Activated CD8-positive, alpha-beta memory T cell treated with anti-CD3 and anti-CD28 coated beads, Interleukin-2, amount 50 U/mL, for 24 hours (primary cell): ENCODE results near the gene STARD9.
"Not testable (repeated sequence)": the region's sequence is repeated elsewhere in the genome, so short reads cannot be mapped to it uniquely, and the experiment has no call there.

ENCODE experiments used
- DNase-seq: peaks from one replicate; pipeline ENCODE4 v3.0.0-alpha.2; 2020; ENCODE audit errors: extremely low read depth

STARD9 gene

DNA sequence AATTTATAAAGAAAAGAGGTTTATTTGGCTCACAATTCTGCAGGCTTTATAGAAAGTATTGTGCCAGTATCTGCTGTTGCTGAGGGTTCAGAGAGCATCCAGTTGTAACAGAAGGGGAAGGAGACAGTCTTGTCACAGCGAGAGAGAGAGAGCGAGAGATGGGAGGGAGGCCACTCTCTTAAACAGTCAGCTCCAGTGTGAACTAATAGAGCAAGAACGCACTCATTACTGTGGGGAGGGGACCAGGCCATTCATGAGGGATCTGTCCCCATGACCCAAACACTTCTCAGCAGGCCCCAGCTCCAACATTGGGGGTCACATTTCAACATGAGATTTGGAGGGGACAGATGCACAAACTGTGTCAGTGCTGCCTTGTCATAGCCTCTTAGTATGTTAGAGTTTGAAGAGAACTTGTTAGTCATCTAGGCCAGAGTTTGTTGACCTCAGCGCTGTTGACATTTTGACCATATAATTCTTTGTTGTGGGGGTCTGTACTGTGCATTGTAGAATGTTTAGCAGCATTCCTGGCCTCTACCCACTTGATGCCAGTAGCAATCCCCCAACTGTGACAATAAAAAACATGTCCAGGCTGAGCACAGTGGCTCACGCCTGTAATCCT lies 15.3 kb downstream of the STARD9 start:
- no peak for DNase-seq

DNA sequence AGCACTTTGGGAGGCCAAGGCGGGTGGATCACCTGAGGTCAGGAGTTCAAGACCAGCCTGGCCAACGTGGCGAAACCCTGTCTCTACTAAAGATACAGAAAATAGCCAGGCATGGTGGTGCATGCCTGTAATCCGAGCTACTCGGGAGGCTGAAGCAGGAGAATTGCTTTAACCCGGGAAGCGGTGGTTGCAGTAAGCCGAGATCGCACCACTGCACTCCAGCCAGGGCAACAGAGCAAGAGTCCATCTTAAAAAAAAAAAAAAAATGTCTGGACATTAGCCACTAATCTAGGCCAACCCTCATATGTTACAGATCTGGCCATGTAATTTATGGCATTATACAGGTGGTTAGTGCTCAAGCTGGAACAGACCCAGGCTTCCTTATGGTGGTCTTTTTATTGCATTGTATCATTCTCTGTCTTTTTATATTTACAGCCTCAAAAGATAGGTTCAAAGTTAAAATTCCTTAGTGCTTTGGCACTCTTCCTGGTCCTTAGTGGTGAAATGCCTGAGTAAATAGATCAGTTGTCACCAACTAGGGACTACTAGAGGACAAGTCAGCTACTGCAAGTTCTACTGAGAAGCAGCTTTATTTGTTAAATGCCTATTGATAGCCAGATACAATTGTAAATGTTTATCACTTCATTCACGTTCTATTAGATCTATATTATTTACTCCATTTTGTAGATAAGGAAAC lies 16.0 kb downstream of the STARD9 start:
- no peak for DNase-seq

DNA sequence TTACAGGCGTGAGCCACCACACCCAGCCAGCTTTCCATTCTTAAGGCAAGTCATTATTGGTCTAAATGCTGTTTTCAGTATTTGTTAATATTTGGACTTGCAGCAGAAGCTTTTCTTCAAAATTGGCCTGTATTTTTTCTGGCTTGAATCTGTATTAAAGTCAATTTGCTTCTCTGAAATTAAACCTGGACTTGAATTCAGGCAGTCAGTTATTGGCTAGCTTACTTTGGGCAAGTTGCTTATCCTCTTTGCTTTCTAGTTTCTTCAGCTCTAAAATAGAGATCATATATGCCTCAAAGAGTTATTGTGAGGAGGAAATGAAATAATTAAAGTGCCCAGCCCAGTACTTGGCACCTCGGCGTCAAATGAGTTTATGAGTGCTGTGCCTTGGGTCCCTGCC lies 17.3 kb downstream of the STARD9 start:
- DNase-seq, result no peak

DNA sequence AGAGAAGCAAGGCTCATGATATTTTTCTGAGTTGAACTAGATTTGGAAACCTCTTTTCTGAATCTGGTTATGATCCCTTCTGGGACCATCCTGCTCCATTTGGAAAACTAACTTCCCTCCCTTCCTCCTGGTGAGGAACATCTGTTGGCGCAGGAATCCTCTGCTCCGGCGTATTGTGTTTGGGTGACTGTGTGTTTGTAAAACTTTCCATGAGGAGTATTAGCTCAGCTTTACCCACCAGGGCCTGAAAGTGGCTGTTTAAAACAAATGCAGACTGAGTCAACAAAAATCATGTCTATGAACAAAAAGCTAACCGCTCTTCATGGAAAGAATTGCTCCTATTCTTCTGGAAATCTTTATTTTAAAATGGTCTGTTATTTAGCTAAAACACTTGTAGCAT lies 17.7 kb downstream of the STARD9 start:
- DNase-seq, result no peak

DNA sequence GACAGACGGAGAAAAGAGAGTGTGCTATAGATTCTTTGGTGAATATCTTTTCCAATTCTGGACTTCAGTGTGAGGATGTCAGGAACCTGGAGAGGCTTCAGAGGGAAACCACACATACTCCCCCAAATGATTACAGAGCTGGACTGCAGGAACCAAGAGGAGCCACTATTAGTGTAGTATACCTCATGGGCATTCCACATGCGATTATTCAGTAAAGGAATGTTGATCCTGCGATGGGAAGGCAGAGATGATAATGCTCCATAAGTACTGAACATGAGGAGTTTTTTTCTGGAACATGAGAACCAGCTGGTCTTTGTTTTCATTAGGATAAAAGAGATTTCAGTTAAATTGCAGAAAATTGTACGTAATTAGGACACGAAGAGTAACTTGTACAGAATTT lies 18.7 kb downstream of the STARD9 start:
- no peak for DNase-seq

DNA sequence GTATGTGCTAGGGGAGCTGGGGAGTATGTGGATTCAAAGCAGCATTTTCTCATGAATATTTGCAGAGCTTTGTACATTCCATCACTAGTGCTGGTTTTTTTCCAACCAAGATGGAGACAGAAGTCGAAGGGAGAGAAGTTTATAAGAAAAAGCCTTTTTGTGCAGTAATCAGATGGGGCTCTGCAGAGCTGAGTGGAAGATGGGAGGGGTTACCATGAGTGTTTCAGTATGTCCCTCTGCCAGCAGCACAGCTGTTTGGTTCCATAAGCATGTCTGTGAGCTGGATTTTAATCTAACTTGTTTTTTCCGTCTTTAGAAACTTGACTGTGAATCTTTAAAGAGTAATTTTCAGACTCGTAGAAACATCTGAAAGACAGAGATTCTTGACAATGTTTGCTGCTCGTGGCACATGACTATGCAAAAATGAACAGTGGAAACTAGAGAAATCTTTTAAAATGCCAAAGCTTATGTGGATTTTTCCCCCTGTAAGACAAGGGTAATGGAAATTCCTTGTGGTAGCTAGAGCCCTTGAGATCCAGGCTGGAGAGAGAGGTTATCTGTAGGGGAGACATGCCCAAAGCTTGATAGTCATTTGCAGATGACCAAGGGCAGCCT lies 20.3 kb downstream of the STARD9 start:
- no peak for DNase-seq

DNA sequence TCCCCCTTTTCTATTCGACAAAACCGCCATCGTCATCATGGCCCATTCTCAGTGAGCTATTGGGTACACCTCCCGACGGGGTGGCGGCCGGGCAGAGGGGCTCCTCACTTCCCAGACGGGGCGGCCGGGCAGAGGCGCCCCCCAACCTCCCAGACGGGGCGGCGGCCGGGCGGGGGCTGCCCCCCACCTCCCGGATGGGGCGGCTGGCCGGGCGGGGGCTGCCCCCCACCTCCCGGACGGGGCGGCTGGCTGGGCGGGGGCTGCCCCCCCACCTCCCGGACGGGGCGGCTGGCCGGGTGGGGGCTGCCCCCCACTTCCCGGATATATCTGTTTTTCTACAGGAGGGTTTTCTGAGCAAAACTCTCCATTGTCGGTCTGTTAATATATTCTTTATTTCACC lies 25.9 kb downstream of the STARD9 start:
- not testable (repeated sequence) for DNase-seq

DNA sequence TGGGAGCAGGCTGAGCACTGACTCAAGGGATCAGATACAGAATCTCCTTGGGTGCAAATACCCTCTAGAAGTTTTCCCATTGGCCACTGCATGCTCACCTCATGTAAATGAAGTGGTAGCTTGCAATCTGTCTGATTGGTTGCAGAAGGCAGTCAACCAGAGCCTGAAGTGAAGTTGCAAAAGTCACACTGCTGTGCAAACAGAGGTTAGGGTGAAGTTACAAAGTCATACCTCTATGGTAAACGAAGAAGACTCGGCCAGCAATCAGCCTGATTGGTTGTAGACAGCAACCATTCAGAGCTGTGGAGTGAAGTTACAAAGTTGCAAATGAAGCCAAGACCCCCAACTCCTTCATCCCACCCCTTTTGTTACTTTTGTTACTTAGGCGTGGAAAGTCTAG lies 27.1 kb downstream of the STARD9 start:
- DNase-seq, result no peak

DNA sequence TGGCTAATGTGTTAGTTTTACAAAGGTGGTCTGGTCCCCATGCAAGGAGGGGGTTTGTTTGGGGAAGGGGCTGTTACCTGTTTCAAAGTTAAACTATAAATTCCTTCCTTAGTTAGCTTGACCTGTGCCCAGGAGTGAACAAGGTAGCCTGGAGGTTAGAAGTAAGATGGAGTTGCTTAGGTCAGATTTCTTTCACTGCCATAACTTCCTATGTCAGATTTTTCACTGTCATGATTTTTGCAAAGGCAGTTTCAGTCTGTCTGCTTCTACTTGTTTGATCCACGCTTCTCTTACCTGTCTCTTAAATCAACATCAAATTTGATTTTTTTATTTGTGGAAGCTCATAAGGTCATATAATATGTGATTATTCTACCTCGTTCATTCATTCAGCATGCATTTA lies 28.6 kb downstream of the STARD9 start:
- no peak for DNase-seq

DNA sequence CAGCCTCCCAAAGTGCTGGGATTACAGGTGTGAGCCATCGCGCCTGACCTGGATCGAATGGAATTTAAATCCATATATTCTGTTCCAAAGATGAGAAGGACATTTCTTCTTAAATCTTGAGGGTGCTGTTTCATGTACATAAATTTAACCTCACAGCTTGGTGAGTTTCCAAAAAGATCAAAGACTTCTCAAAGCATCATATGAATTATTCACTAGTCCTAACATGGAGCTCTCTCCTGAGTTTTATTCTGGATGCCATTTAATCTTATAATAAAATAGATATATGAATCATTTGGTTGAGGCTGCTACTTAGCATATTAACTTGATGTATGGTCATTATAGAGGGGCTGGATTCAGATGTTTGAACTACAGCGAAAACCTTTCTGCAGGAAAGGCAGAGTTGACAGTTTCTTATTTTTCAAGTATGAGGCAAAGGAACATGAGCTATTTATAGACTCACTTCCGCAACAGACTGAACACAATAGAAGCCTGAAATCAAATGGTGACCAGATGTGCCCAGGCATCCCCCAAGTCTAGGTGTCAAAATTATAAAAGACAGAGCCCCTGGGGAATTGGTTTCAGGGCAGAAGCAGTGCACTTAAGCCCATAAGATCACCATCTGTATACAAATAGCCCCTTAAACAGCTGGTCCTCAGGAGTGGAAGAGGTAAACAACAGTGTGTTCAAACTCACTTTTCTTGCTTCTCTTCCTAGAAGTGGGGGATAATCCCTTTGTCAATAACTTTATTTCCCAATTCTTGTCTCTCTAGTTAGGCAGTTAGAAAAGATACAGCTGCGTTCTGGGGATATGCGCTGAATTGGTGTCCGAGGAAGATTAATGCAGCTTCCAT lies 29.7 kb downstream of the STARD9 start:
- DNase-seq, result no peak

DNA sequence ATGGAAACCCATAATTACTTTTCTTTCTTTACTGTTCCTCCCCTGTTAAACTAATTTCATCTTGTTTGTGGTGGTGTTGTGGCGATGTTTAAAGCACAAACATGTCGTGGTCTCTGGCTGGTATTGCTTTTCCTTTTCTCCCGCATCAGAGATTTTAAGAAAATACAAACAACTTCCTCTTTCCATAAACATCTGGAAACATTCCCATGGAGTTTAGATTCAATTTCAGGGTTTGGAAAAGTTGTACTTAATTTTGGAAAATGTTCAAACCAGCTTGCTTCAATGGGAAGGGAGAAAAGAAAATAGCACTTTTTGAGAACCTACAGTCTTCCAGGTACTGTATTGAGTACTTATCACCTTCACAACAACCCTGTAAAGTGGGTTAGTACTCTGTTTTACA lies 30.4 kb downstream of the STARD9 start:
- no peak for DNase-seq

DNA sequence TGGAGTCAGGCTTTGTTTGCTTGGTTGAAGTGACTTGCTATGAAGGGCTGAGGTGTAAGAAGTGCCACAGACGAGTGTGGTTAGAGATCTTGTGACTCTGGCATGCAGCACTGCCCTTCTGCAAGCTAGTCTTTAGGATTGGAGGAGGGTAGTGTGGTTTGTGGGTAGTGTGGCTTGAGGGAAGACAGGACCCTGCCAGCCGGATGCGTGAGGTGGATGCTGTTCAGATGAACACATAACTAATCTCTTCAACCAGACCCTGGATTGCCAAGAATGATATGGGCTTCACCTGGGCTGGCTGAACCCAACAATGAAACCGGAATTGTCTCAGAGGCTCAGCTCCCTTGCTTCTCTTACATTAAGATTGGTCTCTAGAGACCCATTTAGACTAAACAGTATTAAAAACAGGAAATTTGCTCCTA lies 32.7 kb downstream of the STARD9 start:
- DNase-seq, result no peak

DNA sequence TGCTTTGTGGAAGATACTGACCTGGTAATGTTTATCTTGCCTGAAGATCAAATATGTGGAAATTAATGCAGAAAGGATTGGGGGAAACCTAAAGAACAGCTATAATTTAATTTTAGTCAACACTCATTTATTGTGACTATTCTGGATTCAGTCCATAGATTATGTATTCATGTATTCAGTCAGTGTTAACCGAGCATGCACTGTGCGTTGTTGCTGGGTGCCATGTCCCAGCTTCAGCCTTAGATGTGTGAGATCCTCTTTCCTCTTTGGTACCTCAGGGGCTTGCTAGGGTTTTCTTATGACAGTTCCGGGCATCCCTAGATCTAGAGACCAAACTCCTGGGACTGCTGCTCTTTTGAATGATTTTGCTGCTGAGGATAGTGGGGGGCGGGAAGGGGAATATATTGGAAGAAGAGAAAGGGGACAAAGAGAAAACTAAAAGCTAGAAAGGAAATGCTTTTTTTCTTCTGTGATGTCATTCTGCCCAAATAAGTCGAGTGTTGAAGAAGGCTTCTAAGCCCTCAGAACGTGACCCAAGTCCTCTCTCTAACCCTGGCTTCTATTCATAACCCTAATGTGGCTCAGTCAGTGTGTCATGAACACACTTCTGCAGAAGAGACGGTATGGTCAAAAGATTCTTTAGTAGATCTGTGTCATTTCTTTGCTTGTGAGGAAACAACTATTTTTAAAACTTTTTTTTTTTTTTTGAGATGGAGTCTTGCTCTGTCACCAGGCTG lies 33.5 kb downstream of the STARD9 start:
- DNase-seq, result no peak

DNA sequence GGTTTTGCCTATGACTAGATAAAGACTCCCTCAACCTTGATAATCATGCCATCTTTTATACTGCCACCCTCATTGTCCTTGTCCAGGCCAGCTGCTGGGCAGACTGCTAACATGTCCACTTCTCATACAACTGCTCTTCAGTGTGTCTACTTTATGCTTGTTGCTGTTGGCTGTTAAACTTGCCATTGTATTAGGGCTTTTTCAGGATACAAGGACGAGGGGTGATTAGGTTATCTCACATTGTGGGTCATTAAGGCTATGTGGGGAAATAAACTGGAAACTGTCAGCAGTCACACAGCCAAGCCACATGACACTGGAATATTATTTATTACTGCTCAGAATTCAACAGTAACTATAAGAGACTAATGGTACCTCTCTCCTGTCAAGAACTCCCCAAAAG lies 36.1 kb downstream of the STARD9 start:
- no peak for DNase-seq

DNA sequence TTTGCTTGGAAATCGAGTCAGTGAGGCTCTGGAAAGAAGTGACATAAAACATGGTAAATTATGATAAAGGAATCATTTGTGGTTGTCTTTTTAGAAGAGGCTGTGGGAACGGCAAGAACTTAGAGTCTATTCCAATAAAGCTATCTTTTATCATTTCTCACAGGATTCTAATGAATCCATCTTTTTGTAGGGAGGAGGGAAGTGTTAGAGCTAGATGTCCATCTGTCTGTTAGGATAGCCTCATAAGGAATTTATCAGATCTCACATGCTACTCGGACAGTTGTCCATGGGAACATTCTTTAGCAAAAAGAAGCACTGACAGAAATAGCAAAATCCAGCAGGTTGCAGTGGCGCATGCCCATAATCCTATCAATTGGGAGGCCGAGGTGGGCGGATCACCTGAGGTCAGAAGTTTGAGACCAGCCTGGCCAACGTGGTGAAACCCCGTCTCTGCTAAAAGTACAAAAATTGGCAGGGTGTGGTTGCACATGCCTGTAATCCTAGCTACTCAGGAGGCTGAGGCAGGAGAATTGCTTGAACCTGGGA lies 37.0 kb downstream of the STARD9 start:
- no peak for DNase-seq

DNA sequence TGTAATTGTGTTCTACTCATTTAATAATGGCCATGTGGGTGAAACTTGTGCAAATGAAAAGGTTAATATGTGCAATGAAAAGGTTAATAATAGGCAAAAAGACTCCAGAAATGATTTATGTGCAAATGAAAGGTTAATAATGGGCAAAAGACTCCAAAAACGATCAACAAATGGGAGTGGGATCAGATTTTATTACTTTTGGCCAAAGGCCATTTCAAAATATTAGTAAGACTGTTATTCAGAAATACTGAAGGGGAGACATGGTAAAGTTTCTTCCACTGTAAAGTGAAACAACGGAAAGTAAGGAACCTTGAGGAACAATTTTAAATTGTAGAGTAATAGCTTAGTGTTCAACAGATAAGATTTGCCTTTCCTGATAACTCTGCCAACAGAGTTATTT lies 40.7 kb downstream of the STARD9 start:
- no peak for DNase-seq

DNA sequence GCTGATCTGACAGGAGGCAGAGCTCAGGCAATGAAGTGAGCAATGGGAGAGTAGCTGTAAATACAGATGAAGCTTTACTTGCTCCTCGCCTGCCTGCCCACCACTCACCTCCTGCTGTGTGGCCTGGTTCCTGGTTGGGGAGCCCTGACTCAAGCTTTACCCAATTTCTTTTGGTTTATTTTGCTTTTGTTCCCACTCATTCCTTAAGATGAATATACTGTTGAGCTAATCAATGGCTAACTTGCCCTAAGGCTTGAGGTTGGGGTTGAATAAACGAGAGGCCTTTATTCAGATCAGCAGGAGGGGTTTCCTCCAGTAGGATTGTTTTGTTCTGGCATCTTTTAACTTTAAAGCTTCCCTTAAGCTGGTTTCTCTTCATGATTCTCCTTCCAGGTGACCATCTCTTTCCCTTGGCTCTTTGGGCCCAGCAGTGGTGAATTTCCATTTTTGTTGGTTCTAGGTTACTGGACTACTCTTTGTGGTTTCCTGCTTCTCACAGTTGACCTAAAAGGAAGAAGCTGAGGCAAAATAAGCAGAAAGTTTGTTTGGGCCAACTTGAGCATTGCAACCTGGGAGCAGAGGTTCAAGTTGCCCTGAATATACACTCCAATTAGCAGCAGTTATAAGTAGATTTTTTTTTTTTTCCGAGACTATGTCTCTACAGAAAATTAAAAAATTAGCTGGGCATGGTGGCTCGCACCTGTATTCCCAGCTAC lies 44.4 kb downstream of the STARD9 start:
- no peak for DNase-seq

DNA sequence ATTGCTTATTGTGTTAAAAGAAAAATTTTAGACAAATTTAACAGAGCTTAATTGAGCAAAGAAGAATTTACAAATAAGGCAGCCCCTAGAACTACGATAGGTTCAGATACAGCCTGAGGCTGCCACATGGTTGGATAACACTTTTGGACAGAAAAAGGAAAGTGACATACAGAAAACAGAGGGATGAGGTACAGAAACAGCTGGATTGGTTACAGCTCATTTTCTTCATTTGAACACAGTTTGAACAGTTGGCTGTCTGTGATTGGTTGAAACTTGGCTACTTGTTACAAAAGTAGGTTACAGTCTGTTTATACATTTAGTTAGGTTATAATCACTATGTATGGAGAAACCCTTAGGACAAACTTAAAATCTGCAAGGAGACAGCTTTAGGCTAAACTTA lies 46.0 kb downstream of the STARD9 start:
- DNase-seq, result no peak

DNA sequence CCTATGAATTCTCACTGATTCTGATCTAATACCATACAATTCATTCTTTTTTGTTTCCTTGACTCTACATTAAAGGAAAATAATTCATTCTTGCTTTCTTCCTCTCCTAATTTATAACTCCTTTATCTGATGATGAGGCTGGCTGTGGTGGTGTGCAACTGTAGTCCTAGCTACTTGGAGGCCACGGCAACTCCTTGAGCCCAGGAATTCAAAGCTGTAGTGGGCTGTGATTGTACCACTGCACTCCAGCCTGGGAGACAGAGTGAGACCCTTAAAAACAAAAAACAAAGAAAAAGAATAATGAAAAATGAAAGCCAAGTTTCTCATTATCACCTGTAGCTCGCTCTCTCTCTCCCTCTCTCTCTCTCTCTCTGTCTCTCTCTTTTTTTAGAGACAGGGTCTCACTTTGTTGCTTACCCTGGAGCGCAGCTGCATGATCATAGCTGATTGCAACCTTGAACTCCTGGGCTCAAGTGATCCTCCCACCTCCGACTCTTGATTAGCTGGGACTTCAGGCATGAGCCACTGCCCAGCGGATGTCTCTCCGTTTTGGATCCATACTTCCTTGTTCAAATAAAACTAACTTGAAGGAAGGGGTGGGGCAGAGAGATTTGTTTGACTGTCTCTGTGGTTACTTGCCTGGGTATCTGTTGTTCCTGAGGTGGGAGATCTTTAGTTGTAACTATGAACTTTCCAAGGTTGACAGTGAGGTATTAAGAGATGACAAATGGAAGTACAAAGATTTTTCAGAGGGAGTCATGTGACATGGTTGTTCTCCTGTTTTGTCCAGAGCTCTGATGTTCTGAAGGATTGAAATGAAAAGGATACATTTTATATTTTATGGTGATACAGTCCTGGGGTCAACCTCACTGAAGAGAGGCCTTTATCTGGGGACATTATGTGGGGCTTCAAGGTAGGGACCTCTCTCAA lies 46.9 kb downstream of the STARD9 start:
- DNase-seq, result no peak

DNA sequence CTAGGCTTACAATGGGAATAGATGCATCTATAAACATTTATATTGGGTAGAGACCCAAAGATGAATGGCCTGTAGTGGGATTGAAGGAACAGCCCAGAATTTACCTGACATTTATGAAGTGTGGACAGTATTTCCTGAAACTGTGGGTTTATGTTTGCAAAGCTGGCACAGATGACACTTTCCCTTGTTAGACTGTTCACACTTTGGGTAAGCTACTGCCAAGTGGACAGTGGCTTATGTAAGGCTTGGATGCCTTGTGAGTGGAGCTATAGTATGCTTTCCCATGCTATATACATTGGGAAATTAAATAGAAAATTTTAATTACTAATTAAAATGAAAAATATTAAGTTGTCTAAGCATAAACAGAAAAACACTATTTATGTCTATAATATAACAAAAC lies 48.5 kb downstream of the STARD9 start:
- DNase-seq, result no peak
